Activated T-cell treated with anti-CD3 and anti-CD28 coated beads, Interleukin-2, amount 50 U/mL, for 24 hours (primary cell): Measurements from ENCODE around the gene FAM3A.
A peak's percentile ranks its signal among the peaks of the same experiment; 100 is the strongest.

ENCODE experiments used
- DNase-seq: peaks from one replicate; pipeline ENCODE4 v3.0.0-alpha.2; 2020
- H3K27ac Mint-ChIP-seq: 2 replicates; pipeline ENCODE4 v1.8.0; 2020; ENCODE audit warnings: mild to moderate bottlenecking, mixed read lengths
- H3K27me3 Mint-ChIP-seq: 2 replicates; pipeline ENCODE4 v1.8.0; 2020; ENCODE audit warnings: mixed read lengths
- H3K36me3 Mint-ChIP-seq: 2 replicates; pipeline ENCODE4 v1.8.0; 2020; ENCODE audit warnings: low read depth, mixed read lengths
- H3K4me1 Mint-ChIP-seq: 2 replicates; pipeline ENCODE4 v1.8.0; 2020; ENCODE audit warnings: low read depth, mixed read lengths
- H3K4me3 Mint-ChIP-seq: 2 replicates; pipeline ENCODE4 v1.8.0; 2020; ENCODE audit warnings: mild to moderate bottlenecking, moderate library complexity, mixed read lengths
- H3K9me3 Mint-ChIP-seq: 2 replicates; pipeline ENCODE4 v1.8.0; 2020; ENCODE audit warnings: mixed read lengths

FAM3A gene

GRCh38 chrX:154458116-154458953 is 57.7 kb downstream of the FAM3A start, which contains the start of gene PLXNA3:
Gene PLXNA3 (plus strand): TSS chrX:154458281. CDS start chrX:154460184, 1,903 bp downstream.
- peak within 1 kb of the TSS; percentile 85 for H3K4me3 Mint-ChIP-seq
- peaks cover under 1% of the 10 kb centered on the region for H3K27me3 Mint-ChIP-seq
- peaks cover 25% of the 10 kb centered on the region for H3K36me3 Mint-ChIP-seq
- H3K4me1 Mint-ChIP-seq = peaks cover 16% of the 10 kb centered on the region
- H3K9me3 Mint-ChIP-seq = no peaks in the 10 kb centered on the region
- DNase-seq = peak; percentile 77
- peak within 1 kb of the TSS; percentile 92 for H3K27ac Mint-ChIP-seq

- peaks cover 8% of the 10 kb centered on the region for H3K27me3 Mint-ChIP-seq
- no peaks in the 10 kb centered on the region for H3K9me3 Mint-ChIP-seq
- peaks cover 27% of the 10 kb centered on the region for H3K36me3 Mint-ChIP-seq
- DNase-seq = no peak
- H3K4me3 Mint-ChIP-seq = peak overlapping the region; percentile 85
- H3K4me1 Mint-ChIP-seq = peaks cover 16% of the 10 kb centered on the region
- H3K27ac Mint-ChIP-seq = peak overlapping the region; percentile 92
These were observed 58.4 kb downstream of the FAM3A start for GRCh38 chrX:154457491-154458115.
